ENCODE results near the gene NSL1.
"Not testable (repeated sequence)": the region's sequence is repeated elsewhere in the genome, so short reads cannot be mapped to it uniquely, and the experiment has no call there.

NSL1 gene

DNA sequence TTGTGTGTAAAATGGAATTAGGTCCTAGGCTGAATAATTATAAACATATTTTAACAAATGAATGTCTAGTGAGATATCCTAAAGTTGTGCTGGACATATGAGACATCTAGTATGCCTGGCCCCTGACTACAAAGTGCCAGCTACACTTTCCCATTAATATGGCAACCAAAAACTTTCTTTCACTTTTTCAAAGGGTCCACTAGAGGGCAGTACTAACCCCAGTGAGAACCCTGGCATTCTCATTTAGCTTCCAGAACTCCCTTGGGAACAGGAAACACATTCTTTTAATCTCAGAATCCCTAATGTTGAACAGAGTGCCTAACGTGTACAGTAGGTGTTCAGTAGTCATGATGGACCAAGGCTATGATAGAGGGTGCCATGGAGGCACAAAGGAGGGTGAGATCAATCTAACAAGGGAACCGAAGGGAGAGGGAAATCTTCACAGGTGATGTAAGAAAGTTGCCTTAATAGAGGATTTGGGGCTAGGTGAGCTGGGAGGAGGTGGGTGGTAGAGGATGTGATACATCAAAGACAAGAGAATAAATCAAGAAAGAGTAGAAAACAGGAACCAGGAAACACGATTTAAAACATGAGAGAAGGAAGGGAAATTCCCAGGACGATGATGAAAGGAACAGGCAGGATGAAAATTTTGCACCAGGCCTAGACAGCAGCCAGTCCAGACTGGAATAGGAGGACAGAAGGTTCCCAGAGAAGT lies 41.6 kb downstream of the NSL1 start:
- no peak for DNase-seq (ENCODE audit: low read depth)

DNA sequence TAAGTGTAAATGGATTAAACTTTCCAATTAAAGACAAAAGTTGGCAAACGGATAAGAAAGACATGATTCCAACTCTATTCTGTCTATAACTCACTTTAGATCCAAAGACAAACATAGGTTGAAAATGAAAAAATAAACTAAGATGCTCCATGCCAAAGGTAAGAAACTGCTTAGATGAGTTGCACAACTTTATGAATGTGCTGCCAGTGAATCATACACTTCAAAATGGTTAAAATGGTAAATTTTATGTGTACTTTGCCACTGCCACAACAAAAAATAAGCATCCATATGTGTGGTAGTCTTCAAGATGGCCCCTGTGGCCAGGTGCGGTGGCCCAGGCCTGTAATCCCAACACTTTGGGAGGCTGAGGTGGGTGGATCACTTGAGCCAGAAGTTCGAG lies 45.0 kb downstream of the NSL1 start:
- no peak for DNase-seq (ENCODE audit: low read depth)

DNA sequence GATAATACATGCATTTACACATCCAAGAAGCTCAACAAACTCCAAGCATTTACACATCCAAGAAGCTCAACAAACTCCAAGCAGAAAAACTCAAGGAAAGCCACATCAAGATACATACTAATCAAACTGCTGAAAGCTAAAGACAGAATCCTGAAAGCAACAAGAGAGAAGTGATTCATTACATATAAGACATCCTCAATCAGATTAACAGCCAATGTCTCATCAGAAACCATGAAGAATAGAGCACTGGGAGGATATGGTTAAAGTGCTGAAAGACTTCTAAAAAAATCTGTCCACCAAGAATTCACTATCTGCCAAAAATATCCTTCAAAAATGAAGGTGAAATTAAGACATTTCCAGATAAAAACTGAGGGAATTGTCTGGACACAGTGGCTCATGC lies 46.3 kb downstream of the NSL1 start:
- DNase-seq (ENCODE audit: low read depth), result no peak

DNA sequence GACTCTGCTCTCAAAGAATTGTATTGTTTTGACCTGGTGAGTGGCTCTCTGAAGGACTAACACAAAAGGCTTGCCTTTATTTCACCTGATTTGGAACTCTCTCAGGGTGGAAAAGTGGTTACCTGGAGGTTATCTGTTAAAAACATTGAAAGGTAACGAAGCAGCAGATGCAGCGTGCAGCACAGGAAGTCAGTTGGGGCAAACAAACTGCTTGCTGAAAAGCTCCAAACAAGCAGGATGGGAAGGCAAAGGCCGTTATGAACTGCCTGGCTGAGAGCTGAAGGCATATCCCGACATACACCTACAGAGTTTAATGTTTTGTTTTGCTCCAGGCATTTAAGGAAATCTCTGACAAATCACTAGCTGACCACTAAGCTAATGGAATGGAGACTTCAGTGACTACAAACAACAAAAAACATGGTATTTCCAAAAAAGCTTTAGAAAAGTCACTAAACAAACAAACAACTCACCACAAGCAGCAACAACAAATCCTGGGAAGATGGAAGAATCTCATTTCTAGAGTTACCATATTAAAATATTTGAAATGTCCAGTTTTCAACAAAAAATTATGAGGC lies 47.6 kb downstream of the NSL1 start:
- no peak for DNase-seq (ENCODE audit: low read depth)

DNA sequence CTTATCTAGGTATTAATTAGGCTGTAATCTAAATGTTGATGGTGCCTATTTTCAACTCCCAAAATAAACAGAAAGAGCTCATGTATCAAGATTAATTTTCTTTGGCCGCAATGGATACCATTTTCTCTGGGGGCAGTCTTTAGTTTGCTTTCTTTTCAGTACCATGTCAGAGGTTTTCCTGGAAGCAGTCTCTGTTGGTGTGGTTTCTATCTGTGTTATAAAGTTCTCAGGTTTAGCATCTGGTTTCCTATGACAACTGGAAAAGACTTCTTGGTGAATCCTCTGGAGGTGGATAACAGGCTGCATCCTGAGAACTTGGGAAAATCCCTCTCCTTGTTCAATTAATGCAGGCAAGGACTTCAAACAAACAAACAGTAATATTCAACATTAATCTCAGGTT lies 53.2 kb downstream of the NSL1 start:
- no peak for DNase-seq (ENCODE audit: low read depth)

DNA sequence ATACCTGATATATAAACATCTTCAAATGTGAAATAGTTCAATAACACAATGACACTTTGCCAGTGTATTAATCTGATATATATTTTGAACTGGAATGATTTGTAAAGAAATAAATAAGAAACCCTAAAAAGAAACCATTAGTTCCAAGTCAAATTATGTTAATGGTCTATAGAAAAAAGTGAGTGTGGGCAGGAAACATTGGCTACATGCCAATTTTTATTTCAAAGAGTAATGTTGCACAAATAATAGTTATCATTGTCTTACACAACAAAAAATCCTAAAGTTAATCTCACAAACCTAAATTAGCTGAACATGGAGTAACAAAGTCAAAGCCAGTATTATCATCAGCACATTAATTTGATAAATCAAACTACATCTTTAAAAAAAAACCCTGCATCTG lies 54.0 kb downstream of the NSL1 start:
- no peak for DNase-seq (ENCODE audit: low read depth)

DNA sequence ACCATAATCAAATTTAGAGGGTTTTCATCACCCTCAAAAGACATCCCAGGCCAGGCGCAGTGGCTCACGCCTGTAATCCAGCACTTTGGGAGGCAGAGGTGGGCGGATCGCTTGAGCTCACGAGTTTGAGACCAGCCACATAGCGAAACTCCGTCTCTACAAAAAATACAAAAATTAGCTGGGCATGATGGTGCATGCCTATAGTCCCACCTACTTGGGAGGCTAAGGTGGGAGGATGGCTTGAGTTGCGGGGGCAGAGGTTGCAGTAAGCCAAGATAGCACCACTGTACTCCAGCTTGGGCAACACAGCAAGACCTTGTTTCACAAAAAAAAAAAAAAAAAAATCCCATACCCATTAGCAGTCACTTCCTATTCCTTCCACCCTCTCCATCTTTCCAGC lies 58.5 kb downstream of the NSL1 start:
- no peak for DNase-seq (ENCODE audit: low read depth)

DNA sequence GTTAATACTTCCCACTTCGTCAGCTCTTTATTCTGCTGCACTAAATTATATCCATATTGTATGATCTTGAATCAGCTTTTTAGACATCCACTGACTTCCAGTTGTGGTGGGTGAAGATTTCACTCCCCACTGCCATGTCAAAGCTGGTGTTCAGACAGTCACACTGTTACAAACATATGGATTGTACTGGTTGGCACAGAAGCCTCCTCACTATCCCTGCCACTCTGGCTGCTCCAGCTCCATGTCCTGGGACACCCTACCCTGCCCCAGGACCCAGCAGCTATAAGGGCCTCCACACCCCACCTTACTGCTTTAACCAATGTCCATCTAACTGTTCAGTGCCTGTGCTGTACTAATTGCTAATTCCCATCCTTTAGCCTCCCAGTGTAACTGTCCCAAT lies 59.9 kb downstream of the NSL1 start:
- DNase-seq (ENCODE audit: low read depth), result no peak

DNA sequence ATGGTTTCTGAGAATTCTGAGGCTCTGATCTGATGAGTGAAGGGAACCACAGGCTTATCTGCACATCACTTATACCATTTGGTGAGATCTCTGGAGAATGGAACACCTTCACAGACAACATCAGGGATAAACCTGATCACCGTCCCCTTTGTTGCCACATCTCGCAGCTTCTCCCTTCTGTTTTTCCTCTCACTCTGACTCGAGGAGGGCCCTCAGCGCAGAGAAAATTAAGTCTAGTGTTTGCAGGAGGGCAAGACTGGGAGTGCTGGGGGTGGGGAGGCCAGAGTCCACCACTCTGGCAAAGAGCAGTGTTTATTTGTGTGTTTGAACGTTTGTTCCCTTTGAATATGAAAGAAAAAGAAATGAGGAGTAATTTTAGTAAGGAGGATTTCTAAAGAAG lies 63.0 kb downstream of the NSL1 start:
- no peak for DNase-seq (ENCODE audit: low read depth)

DNA sequence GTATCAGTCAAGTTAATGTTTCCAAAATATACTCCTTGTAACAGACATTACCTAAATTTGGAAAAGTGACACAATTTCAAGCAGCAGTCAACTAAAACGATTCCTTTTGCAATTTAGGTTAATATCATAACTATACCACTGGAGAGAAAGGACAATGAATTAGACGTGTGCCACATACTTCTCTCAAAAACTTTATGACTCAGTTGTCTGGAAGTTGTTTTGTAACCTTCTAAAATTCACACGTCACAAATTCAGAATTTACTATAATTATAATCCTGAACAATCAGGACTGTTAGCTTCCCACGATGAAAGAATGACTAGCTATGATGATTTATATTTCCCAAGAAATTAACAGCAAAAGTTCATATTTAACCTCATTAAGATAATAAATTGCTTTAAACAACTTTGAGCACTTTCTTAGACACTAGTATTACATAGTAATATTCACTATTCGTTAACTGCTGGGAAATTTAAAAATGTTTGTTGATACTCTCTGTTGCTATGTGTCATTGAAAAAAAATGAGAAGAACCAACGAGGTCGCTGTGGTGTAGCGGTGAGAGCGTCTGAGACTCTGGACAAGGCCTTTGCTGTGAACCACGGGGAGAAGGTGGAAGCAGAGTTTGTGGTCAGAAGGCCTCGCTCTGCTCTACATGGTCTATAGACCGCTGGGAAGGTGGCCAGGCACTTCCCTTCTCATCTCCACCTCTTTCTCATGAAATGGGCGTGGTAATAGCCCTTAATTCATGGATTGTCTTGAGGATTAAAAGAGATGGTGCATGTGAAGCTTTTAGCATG lies 64.0 kb downstream of the NSL1 start:
- DNase-seq (ENCODE audit: low read depth), result no peak

DNA sequence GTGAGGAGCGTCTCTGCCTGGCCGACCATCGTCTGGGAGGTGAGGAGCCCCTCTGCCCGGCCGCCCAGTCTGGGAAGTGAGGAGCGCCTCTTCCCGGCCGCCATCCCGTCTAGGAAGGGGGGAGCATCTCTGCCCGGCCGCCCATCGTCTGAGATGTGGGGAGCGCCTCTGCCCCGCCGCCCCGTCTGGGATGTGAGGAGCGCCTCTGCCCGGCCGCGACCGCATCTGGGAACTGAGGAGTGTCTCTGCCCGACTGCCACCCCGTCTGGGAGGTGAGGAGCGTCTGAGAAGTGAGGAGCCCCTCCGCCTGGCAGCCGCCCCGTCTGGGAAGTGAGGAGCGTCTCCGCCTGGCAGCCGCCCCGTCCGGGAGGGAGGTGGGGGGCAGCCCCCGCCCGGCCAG lies 66.9 kb downstream of the NSL1 start:
- not testable (repeated sequence) for DNase-seq (ENCODE audit: low read depth)

DNA sequence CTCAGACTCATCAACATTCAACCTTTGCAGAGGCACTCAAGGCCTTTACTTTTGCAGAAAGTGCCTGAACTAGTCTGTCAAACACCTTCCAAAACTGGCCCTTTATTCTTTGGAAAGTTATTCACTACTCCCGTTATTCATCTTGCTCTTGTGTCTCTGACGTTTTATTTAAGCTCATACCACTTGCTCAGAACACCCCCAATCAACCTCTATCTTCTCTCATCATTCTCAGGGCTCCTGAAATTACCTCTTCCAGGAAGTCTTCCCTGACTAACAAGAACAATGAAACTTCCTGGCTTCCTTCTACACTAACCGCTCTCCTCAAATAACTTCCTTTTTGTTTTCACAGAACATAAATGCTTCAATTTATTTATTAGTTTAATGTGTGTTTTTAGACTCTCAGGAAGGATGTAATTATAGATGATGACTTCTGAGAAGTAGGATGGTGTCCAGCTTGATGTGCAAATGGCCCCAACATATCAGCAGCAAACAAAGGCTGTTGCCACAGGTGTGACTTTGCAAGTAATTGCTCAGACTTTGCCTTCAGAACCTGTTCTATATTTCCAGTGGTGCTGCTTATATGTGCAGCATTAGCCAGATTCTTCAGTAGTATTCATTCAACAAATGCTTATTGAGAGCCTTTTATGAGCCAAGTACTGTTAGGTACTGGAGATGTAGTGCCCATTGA lies 69.2 kb downstream of the NSL1 start:
- DNase-seq (ENCODE audit: low read depth), result no peak

DNA sequence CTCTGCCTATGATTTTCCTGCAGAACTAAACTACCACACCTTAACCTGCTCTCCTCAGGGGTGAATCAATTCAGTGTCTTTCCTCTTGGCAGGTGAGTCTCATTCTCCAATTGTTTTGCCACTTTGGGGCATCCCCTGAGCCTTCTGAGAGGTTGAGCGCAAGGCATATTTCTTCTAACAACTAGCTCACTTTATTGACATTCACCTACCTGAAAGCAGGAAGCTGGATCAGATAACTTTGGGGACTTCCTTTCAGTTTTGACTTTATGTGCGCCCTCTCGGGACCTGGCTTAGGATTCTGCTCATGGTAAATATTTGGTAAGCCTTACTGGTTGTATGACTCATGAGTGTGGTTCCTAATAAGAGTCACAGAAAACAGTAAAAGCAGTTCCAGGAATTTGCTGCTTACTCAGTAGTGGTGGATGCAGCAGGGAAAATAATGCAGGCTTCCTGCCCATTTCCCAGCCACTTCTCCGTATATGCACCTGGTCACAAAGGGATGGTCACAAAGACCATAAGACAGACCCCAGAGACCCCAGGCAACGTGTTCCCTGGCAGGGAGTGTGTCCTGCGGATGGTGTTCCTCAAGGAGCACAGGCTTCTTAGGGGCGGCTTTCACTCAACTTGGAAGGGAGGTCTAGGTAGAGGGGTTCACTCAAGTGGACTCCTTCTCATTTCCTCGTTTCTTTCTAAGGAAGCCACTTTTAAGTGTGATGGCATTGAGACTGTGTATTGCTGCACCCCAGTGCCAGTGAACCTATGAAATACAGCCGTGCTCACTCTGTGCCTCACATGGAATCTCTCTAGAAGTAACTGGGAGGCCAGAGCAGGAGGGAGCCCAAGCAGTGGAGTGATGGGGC lies 70.0 kb downstream of the NSL1 start:
- no peak for DNase-seq (ENCODE audit: low read depth)

DNA sequence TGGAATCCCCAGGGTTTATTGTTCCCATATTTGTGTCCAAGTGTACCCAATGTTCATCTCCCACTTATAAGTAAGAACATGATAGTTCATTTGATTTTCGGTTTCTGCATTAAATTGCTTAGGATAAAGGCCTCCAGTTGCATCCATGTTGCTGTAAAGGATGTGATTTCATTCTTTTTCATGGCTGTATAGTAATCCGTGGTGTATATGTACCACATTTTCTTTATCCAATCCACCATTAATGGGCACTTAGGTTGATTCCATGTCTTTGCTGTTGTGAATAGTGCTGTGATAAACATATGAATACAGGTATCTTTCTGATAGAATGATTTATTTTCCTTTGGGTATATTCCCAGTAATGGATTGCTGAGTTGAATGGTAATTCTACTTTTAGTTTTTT lies 71.9 kb downstream of the NSL1 start:
- no peak for DNase-seq (ENCODE audit: low read depth)

DNA sequence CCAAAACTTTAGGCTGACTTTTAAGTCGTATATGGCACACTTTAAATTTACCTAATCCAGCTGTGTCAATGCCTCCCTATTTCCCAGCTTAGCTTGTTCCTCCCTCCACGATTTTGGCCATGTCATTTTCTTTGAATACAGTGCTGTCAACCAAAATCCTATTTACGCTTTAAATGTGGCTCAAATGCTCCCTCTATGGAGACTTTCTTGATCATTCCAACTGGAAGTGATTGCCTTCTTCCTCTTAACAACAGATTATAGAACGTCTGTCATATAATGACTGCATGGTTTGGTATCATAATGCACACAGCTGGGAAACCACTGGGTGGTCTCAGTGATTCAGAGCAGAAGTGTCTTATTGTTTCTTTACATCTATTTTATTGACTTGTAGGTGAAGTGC lies 73.1 kb downstream of the NSL1 start:
- DNase-seq (ENCODE audit: low read depth), result no peak

DNA sequence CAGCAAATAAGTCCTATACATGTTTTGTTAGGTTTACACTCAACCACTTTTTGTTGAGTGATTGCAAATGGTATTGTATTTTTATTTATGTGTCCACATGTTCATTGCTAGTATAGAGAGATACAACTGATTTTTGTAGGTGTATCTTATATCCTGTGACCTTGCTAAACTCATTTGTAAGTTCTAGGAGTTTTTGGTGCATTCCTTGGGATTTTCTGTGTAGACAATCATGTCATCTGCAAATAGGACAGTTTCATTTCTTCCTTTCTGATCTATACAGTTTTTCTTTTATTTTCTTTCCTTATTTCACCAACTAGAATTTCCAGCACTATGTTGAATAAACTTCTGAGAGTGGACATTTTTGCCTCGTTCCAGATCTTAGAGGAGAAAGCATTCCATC lies 75.4 kb downstream of the NSL1 start:
- no peak for DNase-seq (ENCODE audit: low read depth)

DNA sequence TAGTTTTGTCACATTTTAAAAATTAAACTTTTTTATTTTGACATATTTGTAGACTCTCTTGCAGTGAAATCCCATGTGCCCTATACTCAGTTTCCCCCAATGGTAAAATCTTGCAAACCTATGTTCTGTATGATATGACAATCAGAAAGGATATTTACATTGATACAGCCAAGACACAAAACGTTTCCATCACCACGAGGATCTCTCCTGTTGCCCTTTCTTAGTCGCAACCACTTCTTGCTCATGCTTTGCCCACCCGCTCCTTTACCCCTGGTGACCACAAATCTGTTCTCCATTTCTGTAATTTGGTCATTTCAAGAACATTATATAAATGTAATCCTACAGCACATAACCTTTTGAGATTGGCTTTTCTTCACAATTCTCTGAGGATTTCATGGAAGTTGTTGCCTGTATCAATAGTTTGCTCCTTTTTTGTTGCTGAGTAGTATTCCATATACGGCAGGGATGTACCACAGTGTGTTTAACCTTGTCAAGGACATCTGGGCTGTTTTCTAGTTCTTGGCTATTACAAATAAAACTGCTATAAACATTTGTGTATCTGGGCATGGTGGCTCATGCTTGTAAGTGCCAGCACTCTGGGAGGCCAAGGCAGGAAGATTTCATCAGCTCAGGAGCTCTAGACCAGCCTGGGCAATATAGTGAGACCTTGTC lies 78.0 kb downstream of the NSL1 start:
- DNase-seq (ENCODE audit: low read depth), result no peak

DNA sequence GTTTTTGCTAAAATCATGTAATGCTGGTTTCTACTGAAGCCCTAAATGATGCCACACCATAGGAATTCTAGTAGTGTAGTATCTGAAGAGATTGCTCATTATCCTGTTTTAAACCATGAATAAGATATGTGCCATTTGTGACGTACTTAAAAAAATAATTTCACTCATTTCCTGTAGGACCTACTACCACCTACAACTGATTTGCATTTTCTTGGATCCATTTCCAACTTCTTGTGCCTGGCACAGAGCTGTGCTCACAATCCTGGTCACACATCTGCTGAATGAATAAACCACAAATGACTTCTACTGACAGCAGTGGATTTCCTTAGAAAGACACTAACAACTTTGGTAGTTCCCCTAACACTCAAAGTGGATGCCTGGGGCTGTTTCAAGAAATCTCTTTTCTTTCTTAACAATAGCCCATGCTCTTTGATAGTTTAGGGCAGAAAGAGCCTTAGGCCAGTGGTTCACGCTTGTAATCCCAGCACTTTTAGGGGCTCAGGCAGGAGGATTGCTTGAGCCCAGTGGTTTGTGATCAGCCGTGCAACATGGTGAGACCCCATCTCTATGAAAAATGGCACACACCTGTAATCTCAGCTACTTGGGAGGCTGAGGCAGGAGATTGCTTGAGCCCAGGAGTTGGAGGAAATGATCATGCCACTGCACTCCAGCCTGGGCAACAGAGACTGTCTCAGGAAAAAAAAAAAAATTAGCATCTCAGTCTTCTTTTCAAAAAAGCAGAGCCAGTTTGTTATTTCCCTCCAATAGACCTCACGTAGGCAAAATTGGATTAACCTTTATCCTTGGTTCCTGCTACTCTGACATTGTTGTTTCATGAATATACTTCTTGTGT lies 78.9 kb downstream of the NSL1 start:
- no peak for DNase-seq (ENCODE audit: low read depth)

DNA sequence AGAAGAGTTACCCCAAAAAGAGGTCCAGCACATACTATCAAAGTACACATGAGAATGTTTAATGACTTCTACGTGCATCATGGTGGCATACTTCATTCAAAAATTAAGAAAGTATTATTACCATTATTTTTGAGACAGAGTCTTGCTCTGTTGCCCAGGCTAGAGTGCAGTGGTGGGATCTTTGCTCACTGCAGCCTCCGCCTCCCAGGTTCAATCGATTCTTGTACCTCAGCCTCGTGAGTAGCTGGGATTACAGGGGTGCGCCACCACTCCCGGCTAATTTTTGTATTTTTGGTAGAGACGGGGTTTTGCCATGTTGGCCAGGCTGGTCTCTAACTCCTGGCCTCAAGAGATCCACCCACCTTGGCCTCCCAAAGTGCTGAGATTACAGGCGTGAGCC lies 79.6 kb downstream of the NSL1 start:
- not testable (repeated sequence) for DNase-seq (ENCODE audit: low read depth)

DNA sequence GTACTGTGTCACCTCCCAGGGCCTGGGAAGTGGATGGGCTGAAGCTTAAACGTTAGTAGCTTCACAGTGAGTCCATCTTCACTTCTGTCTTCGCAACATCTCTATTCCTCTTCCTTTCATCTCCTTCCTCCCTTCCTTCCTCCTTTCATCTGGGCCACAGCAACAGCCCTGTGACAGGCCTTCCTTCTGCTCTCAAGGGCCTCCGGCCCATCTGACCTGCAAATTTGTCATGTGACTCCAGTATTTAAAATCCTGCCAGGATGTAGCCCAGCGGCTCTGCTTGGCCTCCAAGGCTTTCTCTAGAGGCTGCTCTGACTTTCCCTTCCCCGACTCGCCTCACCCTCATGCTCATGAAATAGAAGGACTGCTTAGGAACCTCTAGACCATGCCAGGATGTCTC lies 81.0 kb downstream of the NSL1 start:
- DNase-seq (ENCODE audit: low read depth), result no peak
